Activated T-helper 1 cell treated with anti-CD3 and anti-CD28 coated beads, Interleukin-2, amount 50 U/mL, for 16 hours (primary cell): ENCODE measurements around the gene TNRC6B.
"Not testable (repeated sequence)": the region's sequence is repeated elsewhere in the genome, so short reads cannot be mapped to it uniquely, and the experiment has no call there.

Source experiments
- DNase-seq, 2 donors: peaks; one replicate each; pipeline ENCODE4 v3.0.0-alpha.2; 2020; ENCODE audit warnings: low read depth in 1 of 2, low spot score in 1 of 2

TNRC6B gene

DNA sequence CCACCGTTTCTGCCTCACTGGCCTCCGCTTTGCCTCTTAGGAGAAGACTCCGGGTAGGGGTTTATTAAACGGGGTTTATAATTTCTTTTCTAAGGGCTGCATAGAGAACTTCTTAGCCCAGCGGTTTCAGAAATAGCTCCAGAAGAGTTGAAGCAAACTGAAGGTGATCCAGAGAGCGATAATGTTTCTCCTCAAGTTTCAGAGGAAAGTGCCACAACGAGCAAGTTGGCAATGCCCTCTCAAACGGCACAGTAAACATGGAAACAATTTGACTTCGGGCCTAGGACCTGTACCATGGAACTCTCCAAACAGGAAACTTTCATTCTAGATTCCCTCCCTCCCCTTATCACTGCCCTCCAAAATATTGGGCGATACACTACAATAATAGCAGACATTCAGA is 169.6 kb downstream of the TNRC6B start:
- no peak for DNase-seq

DNA sequence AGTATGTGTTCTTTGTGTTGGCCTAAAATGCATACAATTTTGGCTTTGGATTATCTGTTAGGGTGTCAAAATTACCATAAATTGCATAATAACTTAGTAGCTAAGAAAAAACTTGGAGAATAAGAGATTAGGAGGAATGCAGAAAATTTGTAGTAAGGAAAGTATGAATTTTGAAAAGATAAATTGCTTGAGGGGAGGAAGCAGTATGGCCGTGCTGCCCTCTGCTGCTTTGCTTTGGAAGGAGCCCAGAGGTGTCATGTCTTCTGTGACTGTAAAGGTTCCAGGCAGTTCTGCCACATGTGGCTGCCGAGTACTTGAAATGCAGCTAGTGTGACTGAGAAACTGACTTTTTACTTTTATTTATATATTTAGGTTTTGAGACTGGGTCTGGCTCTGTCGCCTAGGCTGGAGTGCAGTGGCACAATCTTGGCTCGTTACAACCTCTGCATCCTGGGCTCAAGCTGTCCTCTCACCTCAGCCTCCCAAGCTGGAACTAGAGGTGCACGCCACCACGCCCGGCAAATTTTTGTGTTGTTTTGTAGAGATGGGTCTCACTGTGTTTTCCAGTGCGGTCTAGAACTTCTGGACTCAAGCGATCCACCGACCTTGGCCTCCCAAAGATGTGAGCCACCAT is 170.4 kb downstream of the TNRC6B start:
- DNase-seq = peak; percentile 42 to 46

GRCh38 chr22:40352763-40353162 is 175.0 kb downstream of the TNRC6B start:
- no peak for DNase-seq

DNA sequence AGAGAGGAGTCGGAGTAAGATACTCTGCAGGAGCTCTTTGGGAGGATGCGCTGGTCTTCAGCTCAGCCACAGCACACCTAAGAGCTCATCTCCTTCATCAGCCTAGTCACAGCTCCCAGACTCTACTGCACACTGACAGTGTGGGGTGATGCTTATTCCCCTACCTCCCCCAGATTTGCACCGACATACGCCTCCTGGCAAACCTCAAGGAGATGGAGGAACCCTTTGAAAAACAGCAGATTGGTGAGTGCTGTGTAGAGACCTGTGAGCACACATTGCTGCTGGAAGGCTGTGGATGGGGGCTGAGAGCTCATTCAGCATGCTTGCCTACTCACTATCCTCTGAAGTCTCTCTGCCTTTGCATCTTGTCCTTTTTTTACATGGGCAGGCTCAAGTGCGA is 183.4 kb downstream of the TNRC6B start:
- no peak for DNase-seq

- no peak for DNase-seq
These were observed 185.3 kb downstream of the TNRC6B start for GRCh38 chr22:40363059-40363458.

- no peak for DNase-seq
These were observed 186.7 kb downstream of the TNRC6B start for GRCh38 chr22:40364431-40364830.

DNA sequence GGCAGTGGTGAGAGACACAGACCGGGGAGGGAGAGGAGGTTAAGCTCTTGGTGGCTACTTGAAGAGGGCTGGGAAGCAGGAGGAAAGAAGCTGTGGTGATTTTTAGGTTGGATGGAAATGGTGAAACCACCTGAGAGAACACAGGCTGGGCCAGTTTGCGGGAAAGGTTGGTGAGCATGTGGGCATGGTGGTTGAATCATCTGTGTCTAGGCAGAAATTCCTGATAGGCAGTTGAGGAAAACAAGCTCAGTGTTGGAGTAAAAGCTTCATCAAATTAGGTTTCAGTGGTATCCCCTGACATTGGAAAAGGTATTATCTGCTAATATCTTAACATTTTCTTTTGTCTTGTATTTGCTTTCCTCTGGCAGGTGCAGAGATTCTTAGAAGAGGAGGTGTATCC is 188.3 kb downstream of the TNRC6B start:
- DNase-seq = no peak

GRCh38 chr22:40367342-40367741 is 189.6 kb downstream of the TNRC6B start:
- DNase-seq = no peak

GRCh38 chr22:40368016-40368415 is 190.3 kb downstream of the TNRC6B start:
- no peak for DNase-seq

DNA sequence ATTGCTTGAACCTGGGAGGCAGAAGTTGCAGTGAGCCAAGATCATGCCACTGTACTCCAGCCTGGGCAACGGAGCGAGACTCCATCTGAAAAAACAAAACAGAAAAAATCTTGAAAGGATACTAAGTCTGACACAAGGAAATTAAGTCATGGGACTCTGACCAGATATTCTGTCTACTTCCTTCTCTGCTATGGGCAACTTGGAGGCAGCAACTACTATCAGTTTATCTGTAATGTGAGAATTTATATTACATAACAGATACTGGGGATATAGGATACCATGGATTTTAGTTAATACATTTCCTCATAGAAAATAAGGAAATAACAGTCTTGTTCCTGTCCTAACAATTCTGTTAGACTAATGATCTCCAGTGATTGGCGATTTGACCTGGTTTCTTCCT is 191.1 kb downstream of the TNRC6B start:
- DNase-seq = no peak

- no peak for DNase-seq
These were observed 196.8 kb downstream of the TNRC6B start for GRCh38 chr22:40374567-40374966.

DNA sequence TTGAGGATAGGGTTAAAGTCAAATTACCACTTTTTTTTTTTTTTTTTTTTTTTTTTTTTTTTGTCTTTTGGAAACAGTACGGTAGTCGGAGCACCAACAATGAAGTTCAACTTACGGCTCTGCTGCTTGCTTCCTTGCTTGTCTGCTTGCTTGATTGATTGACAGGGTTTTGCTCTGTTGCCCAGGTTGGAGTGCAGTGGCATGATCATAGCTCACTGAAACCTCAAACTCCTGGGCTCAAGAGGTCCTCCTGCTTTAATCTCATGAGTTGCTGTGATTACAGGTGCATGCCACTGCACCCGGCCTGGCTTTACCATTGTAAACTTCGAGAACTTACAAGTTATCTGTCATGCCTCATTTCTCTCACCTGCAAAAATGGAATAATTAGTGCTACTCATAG is 198.4 kb downstream of the TNRC6B start:
- DNase-seq = no peak

- no peak for DNase-seq
These were observed 200.2 kb downstream of the TNRC6B start for GRCh38 chr22:40377931-40378330.

DNA sequence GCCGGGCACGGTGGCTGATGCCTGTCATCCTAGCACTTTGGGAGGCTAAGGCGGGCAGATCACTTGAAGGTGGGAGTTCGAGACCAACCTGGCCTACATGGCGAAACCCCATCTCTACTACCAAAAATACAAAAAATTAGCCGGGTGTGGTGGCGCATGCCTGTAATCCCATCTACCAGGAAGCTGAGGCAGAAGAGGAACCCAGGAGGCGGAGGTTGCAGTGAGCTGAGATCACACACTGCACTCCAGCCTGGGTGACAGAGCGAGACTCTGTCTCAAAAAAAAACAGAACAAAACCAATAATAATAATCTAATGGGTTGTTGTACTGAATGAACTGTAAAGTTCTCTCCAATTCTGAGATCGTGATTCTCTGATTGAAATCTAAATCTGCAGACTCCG is 200.7 kb downstream of the TNRC6B start:
- DNase-seq = not testable (repeated sequence)

DNA sequence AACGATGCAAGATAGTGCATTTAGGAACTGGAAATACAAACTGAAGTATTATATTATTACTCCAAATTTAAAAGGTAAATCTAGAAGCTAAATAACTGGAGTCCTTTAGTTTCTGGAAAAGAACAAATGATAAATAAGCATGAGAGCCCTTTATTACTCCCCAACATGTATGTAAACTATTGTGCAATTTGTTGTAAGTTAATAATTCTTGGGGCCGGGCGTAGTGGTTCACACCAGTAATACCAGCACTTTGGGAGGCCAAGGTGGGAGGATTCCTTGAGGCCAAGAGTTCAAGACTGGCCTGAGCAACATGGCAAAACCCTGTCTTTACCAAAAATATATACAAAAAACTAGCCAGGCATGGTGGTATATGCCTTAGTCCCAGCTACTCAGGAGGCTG is 203.7 kb downstream of the TNRC6B start:
- no peak for DNase-seq

GRCh38 chr22:40383905-40384304 is 206.2 kb downstream of the TNRC6B start:
- no peak for DNase-seq

DNA sequence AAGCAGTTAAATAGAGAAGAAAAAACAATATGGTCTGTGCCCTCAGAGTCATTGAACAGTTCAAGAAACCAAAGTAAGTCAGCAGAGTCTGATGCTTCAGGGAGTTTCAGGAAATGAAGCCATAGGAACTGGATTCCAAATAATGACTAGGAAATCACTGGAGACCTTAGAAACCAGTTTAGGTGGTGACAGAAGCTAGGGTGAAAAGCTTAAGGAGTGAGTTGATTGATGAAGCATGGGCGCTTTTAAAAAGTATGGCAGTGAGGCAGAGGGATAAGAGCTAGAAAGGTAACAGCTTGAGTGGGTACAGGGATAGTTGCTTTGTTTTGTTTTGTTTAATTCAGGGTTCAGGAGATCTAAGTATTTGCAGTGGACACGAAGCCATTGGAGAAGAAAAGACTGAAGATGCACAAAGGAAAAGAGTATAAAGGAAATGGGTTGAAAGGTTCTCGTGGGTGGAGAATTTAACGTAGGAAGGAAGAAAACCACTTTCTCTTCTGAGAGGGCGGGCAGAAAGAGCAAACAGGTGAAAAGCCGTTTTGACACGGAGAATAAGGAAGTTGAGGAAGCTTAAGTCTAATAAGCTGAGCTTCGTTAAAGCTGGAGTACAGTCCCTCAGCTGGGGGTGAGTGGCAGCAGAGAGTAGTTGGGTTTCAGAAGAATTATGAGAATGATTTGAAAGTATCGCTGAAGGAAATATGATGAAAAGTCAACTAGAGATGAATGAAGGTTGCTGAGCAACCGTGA is 207.5 kb downstream of the TNRC6B start:
- DNase-seq = no peak
